Kidney (tissue), 14 donors: Measurements from ENCODE around the gene CHMP4B. TPM values are rescaled to one million over a fixed set of nuclear protein-coding genes. Genes with fewer than 3 reads are reported as not detected.

Source experiments
- DNase-seq, 5 donors: peaks; one replicate each; pipeline ENCODE4 v3.0.0-alpha.2; 2013 to 2020
- FAIRE-seq: peaks from 2 replicates; lab custom pipeline; 2012; peaks lifted over from hg19 to GRCh38; lab: Jason Lieb, UNC
- H3K27ac ChIP-seq, 2 donors: one replicate each; pipeline ENCODE4 v1.7.0; 2013; ENCODE audit warnings: low read depth in 2 of 2, low read length in 2 of 2, inconsistent platforms in 1 of 2
- H3K27me3 ChIP-seq: one replicate; pipeline ENCODE4 v1.7.1; 2013; ENCODE audit warnings: low read length, inconsistent platforms; ENCODE audit not compliant: control insufficient read depth, insufficient read depth
- H3K36me3 ChIP-seq, 3 donors: one replicate each; pipeline versions ENCODE4 v1.7.0 to v1.7.1; 2013; ENCODE audit warnings: low read length in 3 of 3, control low read depth in 1 of 3, inconsistent platforms in 1 of 3; ENCODE audit not compliant: insufficient read depth in 3 of 3, control insufficient read depth in 2 of 3
- H3K4me1 ChIP-seq, 3 donors: one replicate each; pipeline versions ENCODE4 v1.7.0 to v1.7.1; 2013; ENCODE audit warnings: low read length in 3 of 3, inconsistent platforms in 1 of 3, low read depth in 1 of 3; ENCODE audit not compliant: control insufficient read depth in 2 of 3, insufficient read depth in 2 of 3
- H3K4me3 ChIP-seq, 3 donors: one replicate each; pipeline versions ENCODE4 v1.7.0 to v1.8.1; 2013; ENCODE audit warnings: low read length in 3 of 3, control low read depth in 1 of 3, inconsistent platforms in 1 of 3
- H3K9ac ChIP-seq, 3 donors: one replicate each; pipeline versions ENCODE4 v1.7.0 to v1.7.1; 2013; ENCODE audit warnings: low read length in 3 of 3, control low read depth in 1 of 3, inconsistent platforms in 1 of 3
- H3K9me3 ChIP-seq, 3 donors: one replicate each; pipeline versions ENCODE4 v1.7.0 to v1.7.1; 2013; ENCODE audit warnings: low read length in 3 of 3, control low read depth in 1 of 3, inconsistent platforms in 1 of 3; ENCODE audit not compliant: control insufficient read depth in 2 of 3, insufficient read depth in 1 of 3
- intact Hi-C: fragments of 100-400 bp; cut with DNase I; formaldehyde crosslinking; loops from one replicate; pipeline ENCODE4 v1.11.1; 2022
- polyA plus RNA-seq: library from polyadenylated mRNA; stranded (reverse); fragments of 350-450 nt; fragmentation: Illumina TruSeq; extraction: RNeasy Lipid Tissue Mini Kit (QIAGEN cat#74804); gene quantifications from one replicate; pipeline ENCODE4 v1.2.3, GENCODE V29; 2014; ENCODE audit warnings: low read depth, low replicate concordance; ENCODE audit not compliant: insufficient read depth
- total RNA-seq: library from RNA; stranded (reverse); fragmentation: NEBNext Ultra II Directional; extraction: Animal tissue kit (Norgen Biotek cat#: 25700); gene quantifications from one replicate; pipeline ENCODE4 v1.2.1, GENCODE V29; 2021
- TF ChIP-seq, protein P1 (sequence below): IDR thresholded peaks from 3 replicates; pipeline ENCODE4 v1.5.1; 2012; ENCODE audit warnings: mild to moderate bottlenecking, moderate library complexity, borderline replicate concordance; ENCODE audit not compliant: insufficient read depth; ENCODE audit errors: extremely low read depth
- donor health status: control.
- donor health status: control.
- donor health status: control.
- donor health status: control.
- donor health status: control.
- donor health status: DM: yes; HTN: yes; CAD: no.
- donor health status: Normal renal cell carcinoma (clear cell type).

CHMP4B gene
- total and polyA plus RNA-seq, 2 donors from 2014 or later, result 104 to 137 TPM

- Histone ChIP-seq H3K4me3 (no peak overlapping the region), H3K9me3 (no peaks in the 10 kb centered on the region), H3K27ac (no peak overlapping the region), H3K27me3 (no peaks in the 10 kb centered on the region), H3K9ac (no peak overlapping the region), H3K36me3 (peaks cover 0 to 2% (median 0%) of the 10 kb centered on the region in 3 donors), H3K4me1 (no peaks in the 10 kb centered on the region)
- DNase-seq (no peak), FAIRE-seq (no peak)
- TF ChIP-seq, protein P1, sequence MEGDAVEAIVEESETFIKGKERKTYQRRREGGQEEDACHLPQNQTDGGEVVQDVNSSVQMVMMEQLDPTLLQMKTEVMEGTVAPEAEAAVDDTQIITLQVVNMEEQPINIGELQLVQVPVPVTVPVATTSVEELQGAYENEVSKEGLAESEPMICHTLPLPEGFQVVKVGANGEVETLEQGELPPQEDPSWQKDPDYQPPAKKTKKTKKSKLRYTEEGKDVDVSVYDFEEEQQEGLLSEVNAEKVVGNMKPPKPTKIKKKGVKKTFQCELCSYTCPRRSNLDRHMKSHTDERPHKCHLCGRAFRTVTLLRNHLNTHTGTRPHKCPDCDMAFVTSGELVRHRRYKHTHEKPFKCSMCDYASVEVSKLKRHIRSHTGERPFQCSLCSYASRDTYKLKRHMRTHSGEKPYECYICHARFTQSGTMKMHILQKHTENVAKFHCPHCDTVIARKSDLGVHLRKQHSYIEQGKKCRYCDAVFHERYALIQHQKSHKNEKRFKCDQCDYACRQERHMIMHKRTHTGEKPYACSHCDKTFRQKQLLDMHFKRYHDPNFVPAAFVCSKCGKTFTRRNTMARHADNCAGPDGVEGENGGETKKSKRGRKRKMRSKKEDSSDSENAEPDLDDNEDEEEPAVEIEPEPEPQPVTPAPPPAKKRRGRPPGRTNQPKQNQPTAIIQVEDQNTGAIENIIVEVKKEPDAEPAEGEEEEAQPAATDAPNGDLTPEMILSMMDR, result no peak
- intact Hi-C loops, result no loop called here
Measured at GRCh38 chr20:33769043-33769442, 42.1 kb upstream of the CHMP4B start.

DNA sequence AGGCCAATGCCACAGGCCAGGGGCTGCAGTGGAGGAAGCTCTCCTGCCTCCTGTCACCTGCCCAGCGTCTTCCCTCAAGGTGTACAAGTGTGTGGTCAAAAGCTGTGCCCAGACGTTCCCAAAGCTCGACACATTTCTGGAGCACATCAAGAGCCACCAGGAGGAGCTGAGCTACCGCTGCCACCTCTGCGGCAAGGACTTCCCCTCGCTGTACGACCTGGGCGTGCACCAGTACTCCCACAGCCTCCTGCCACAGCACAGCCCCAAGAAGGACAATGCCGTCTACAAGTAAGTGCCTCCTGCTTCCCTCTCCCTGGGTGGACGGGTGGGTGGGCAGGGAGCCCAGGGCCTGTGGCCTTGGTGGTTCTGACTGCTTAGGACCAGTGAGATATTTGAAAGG, 41.1 kb upstream of the CHMP4B start:
- Histone ChIP-seq H3K4me3 (no peak overlapping the region), H3K4me1 (no peaks in the 10 kb centered on the region), H3K27ac (no peak overlapping the region), H3K9me3 (no peaks in the 10 kb centered on the region), H3K9ac (no peak overlapping the region), H3K36me3 (peaks cover 0 to 2% (median 0%) of the 10 kb centered on the region in 3 donors), H3K27me3 (no peaks in the 10 kb centered on the region)
- FAIRE-seq (no peak), DNase-seq (no peak)
- intact Hi-C loops, result no loop called here
- TF ChIP-seq, protein P1, result no peak

DNA sequence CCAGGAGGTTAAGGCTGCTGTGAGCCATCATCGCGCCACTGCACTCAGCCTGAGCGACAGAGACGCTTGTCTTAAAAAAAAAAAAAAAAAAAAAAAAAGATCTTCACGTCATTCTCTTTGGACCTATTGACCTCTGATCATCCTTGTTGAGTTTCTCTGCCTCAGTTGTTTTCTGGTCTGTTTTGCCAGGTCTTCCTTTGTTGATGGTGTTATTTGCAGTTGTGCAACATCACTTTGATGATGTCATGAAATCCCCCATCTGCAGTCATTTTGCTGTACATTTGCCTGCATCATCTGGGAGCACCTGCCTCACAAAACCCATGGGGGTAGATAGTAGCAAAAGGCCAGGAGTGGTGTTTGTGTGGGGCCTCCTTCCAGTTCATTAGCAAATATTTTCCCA, 39.2 kb upstream of the CHMP4B start:
- DNase-seq, result no peak
- TF ChIP-seq, protein P1, result no peak
- H3K27ac ChIP-seq, result no peak overlapping the region
- intact Hi-C loops, result no loop called here
- FAIRE-seq, result no peak
- H3K4me3 ChIP-seq, result no peak overlapping the region
- H3K27me3 ChIP-seq, result no peaks in the 10 kb centered on the region
- no peak overlapping the region for H3K9ac ChIP-seq
- no peaks in the 10 kb centered on the region for H3K9me3 ChIP-seq
- H3K4me1 ChIP-seq, result no peaks in the 10 kb centered on the region
- peaks cover 0 to 2% (median 0%) of the 10 kb centered on the region in 3 donors for H3K36me3 ChIP-seq

- no peaks in the 10 kb centered on the region for H3K4me1 ChIP-seq
- FAIRE-seq, result no peak
- H3K27me3 ChIP-seq, result no peaks in the 10 kb centered on the region
- no peak overlapping the region for H3K27ac ChIP-seq
- no peak for DNase-seq
- peaks cover 0 to 2% (median 0%) of the 10 kb centered on the region in 3 donors for H3K36me3 ChIP-seq
- H3K9me3 ChIP-seq, result no peaks in the 10 kb centered on the region
- no peak overlapping the region for H3K4me3 ChIP-seq
- no peak overlapping the region for H3K9ac ChIP-seq
- intact Hi-C loops, result no loop called here
- TF ChIP-seq, protein P1, result no peak
Measured at GRCh38 chr20:33772439-33772838, 38.7 kb upstream of the CHMP4B start.
